HEK293 (cell line): ENCODE results near the gene C21orf58.

Source experiments
- ATF2 ChIP-seq: fragments of 450-650 bp; formaldehyde crosslinking; IDR thresholded peaks from 2 replicates; pipeline ENCODE4 v1.5.1; 2016; ENCODE audit warnings: missing biosample characterization, missing genetic modification characterization, low read depth
- BCL11A ChIP-seq: fragments of 450-650 bp; formaldehyde crosslinking; IDR thresholded peaks from 2 replicates; pipeline ENCODE4 v1.5.1; 2016; ENCODE audit warnings: low read depth, missing biosample characterization, missing genetic modification characterization
- CTCF ChIP-seq: fragments of 450-650 bp; formaldehyde crosslinking; IDR thresholded peaks from 2 replicates; pipeline ENCODE4 v1.5.1; 2016; ENCODE audit warnings: missing biosample characterization, missing genetic modification characterization
- SP3 ChIP-seq: fragments of 450-650 bp; formaldehyde crosslinking; IDR thresholded peaks from 2 replicates; pipeline ENCODE4 v1.5.1; 2016; ENCODE audit warnings: missing biosample characterization, missing genetic modification characterization
- TCF7L2 ChIP-seq: IDR thresholded peaks from 2 replicates; pipeline ENCODE4 v1.6.1; 2011; ENCODE audit warnings: low read depth, mild to moderate bottlenecking, inconsistent platforms, low read length, moderate library complexity, borderline replicate concordance
- WT1 ChIP-seq: fragments of 450-650 bp; formaldehyde crosslinking; IDR thresholded peaks from 2 replicates; pipeline ENCODE4 v1.5.1; 2016; ENCODE audit warnings: missing biosample characterization, missing genetic modification characterization
- ZFP3 ChIP-seq: fragments of 450-650 bp; formaldehyde crosslinking; IDR thresholded peaks from 2 replicates; pipeline ENCODE4 v1.5.1; 2016; ENCODE audit warnings: low read depth, missing biosample characterization, missing genetic modification characterization
- ZNF248 ChIP-seq: fragments of 450-650 bp; formaldehyde crosslinking; IDR thresholded peaks from 2 replicates; pipeline ENCODE4 v1.5.1; 2017; ENCODE audit warnings: missing biosample characterization, missing genetic modification characterization
- ZNF274 ChIP-seq, 2 experiments: fragments of 200-500 bp in 1 of 2; fragments of 450-650 bp in 1 of 2; sonication (Bioruptor generic) in 1 of 2; formaldehyde crosslinking in 1 of 2; IDR thresholded peaks; 2 replicates each; pipeline versions ENCODE4 v1.5.1 to v1.6.1; 2014 to 2016; ENCODE audit warnings: borderline replicate concordance in 1 of 2, inconsistent platforms in 1 of 2, low read length in 1 of 2, missing biosample characterization in 1 of 2, missing genetic modification characterization in 1 of 2
- ZNF302 ChIP-seq: fragments of 450-650 bp; formaldehyde crosslinking; IDR thresholded peaks from 2 replicates; pipeline ENCODE4 v1.5.1; 2016; ENCODE audit warnings: missing biosample characterization, missing genetic modification characterization, low read depth
- ZNF341 ChIP-seq: fragments of 450-650 bp; formaldehyde crosslinking; IDR thresholded peaks from 2 replicates; pipeline ENCODE4; 2016; ENCODE audit warnings: low read depth, missing biosample characterization, missing genetic modification characterization
- ZNF433 ChIP-seq: fragments of 450-650 bp; formaldehyde crosslinking; IDR thresholded peaks from 2 replicates; pipeline ENCODE4 v1.5.1; 2016; ENCODE audit warnings: missing biosample characterization, missing genetic modification characterization, low read depth
- ZNF610 ChIP-seq: fragments of 450-650 bp; formaldehyde crosslinking; IDR thresholded peaks from 2 replicates; pipeline ENCODE4 v1.5.1; 2016; ENCODE audit warnings: missing biosample characterization, missing genetic modification characterization, borderline replicate concordance
- ZNF670 ChIP-seq: fragments of 450-650 bp; formaldehyde crosslinking; IDR thresholded peaks from 2 replicates; pipeline ENCODE4 v1.5.1; 2016; ENCODE audit warnings: missing biosample characterization, missing genetic modification characterization, low read depth

GRCh38 chr21:46254208-46254975 is 69.3 kb downstream of the C21orf58 start:
- TF ChIP-seq ZNF302 (no peak), ATF2 (tag by site-specific recombination) (no peak), CTCF (tag by site-specific recombination) (no peak), ZNF670 (tag by site-specific recombination) (no peak), TCF7L2 (no peak), ZNF610 (tag by site-specific recombination) (no peak), BCL11A (tag by site-specific recombination) (no peak), ZNF248 (no peak), ZNF433 (tag by site-specific recombination) (no peak), ZNF274 (IDR thresholded peaks at IDR 0.05; ENCODE audit: low read length) (no peak), ZNF274 (tag by site-specific recombination; IDR thresholded peaks at IDR 0.05; ENCODE audit: borderline replicate concordance) (no peak), ZNF341 (tag by site-specific recombination) (no peak), SP3 (tag by site-specific recombination) (no peak), ZFP3 (tag by site-specific recombination) (no peak), WT1 (tag by site-specific recombination) (no peak)
